ENCODE results near the gene TRNT1.

Gene TRNT1

DNA sequence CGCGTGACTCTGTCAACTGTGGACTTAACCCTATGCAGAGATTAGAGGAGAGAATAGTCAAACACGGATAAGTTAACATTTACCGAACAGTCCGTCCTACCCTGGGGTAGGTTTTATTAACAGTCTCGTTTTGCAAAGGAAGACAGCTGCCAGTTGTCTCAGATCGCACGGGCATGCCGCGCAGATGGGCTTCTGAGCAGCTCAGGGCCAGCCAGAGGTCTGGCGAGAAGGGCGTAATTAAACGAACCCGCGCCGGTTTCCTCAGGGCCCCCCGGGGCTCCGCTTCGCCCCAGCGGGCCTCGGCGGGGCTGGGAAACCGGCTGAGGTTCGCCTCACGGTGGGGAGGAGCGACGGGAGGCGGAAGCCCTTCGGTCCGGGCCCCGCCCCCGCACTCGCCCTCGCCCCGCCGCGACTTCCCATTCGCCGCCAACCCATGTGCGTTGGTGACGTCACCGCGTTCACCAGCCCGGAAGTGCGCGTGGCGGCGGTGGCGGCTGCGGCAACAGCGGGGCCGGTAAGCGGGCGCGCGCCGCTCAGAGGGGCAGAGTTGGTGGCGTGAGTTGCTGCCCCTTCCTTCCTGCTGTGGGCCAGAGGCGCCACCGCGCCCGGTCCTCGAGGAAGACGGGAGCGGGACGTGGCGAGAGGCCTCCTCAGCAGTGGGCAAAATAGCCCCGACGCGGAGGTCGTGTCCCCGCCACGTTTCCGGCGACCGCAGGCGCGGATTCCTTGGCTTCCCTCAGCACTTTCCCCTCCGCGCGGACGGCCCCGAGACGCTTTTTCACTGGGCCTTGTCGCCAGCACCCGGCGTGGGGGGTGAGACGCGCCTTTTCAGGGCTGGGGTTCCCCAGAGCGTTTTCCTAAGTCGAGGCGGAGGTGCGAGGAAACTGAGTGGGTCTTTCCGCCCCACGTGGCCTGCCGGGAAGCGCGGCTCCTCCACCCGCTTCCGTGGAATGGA lies at the start of gene TRNT1:
Gene TRNT1, plus strand, starts transcription at position 464 of the 955 bp plus-strand sequence. CDS start 2,101 bp downstream, outside the sequence.
- H3K4me3 ChIP-seq (ENCODE audit: low read depth, low read length): peak within 1 kb of the TSS; percentile 88
- TF ChIP-seq, protein P1, sequence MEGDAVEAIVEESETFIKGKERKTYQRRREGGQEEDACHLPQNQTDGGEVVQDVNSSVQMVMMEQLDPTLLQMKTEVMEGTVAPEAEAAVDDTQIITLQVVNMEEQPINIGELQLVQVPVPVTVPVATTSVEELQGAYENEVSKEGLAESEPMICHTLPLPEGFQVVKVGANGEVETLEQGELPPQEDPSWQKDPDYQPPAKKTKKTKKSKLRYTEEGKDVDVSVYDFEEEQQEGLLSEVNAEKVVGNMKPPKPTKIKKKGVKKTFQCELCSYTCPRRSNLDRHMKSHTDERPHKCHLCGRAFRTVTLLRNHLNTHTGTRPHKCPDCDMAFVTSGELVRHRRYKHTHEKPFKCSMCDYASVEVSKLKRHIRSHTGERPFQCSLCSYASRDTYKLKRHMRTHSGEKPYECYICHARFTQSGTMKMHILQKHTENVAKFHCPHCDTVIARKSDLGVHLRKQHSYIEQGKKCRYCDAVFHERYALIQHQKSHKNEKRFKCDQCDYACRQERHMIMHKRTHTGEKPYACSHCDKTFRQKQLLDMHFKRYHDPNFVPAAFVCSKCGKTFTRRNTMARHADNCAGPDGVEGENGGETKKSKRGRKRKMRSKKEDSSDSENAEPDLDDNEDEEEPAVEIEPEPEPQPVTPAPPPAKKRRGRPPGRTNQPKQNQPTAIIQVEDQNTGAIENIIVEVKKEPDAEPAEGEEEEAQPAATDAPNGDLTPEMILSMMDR (IDR thresholded peaks at IDR 0.05; ENCODE audit: low read depth, low read length): no peak

DNA sequence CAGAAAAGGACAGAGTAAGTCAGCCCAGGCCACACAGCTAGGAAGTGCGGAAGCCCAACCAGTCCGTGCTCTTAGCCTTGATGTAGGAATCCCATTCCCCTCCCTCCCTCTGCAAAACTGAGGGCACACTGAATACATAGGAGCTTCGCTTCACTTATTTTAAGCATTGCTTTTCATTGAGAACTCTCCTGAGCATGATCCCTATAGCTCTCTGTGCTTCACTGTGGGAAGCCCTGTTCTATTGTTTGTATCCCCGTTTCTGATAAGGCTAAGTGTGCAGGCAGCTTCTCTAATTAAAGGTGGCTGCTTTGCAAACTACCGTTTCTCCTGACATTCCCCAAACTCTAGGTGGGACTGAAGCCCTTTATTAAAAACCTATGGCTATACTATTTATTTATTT lies 46.4 kb upstream of the TRNT1 start:
- TF ChIP-seq, protein P1 (IDR thresholded peaks at IDR 0.05; ENCODE audit: low read depth, low read length): no peak
- no peak overlapping the region for H3K4me3 ChIP-seq (ENCODE audit: low read depth, low read length)

GRCh38 chr3:3081381-3082233 lies 45.1 kb upstream of the TRNT1 start:
- TF ChIP-seq, protein P1 (IDR thresholded peaks at IDR 0.05; ENCODE audit: low read depth, low read length): no peak
- H3K4me3 ChIP-seq (ENCODE audit: low read depth, low read length): no peak overlapping the region

DNA sequence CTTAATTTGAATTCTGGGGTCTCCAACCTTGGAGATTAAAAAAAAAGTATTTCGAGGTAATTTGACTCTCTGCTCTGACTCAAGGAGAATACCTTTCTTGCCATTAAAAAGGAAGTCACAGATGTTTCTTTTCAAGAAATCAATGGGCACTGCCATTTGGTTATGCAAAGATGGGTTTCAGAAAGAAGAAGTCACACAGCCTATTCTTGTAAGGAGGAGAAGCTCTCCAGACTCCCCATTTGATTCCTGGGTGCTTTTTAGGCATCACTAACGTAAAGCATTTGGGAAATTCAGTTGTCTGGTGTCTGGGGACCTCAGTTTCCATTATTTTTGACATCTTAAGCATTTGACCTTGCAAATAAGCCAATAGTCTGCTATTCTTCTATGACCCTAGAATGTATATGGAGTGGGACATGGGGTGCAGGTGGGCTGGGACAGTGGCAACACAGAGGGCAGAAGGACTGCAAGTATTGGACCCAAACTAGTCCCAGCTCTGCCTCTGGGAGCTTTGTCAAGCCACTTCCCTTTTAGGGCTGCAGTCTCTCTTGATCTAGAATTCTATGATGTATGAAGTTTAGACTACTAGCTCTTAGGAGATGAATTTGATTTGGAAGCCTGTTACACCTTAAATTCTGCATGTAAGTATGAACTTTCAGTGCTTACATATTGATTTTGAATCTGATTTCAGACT lies 44.4 kb upstream of the TRNT1 start:
- H3K4me3 ChIP-seq (ENCODE audit: low read depth, low read length): no peak overlapping the region
- TF ChIP-seq, protein P1 (IDR thresholded peaks at IDR 0.05; ENCODE audit: low read depth, low read length): no peak

DNA sequence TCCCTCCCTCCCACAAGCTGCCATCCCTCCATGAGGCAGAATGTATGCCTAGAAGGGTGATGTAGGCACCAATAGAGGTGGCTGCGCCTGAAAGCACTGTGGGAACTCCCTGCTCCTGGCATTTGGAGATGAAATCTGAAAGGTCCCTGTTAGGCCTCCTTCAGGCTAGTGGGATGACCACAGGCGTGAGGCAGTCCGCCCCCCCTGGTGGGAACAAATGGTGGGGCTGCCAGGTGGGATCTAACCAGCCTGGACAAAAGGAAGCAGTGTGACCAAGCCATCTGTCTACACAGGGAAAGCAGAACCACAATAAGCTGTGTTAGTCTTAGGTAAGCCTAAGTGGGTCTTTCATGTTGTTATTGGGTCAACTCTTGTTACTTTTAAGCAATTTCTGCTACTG lies 41.9 kb upstream of the TRNT1 start:
- TF ChIP-seq, protein P1 (IDR thresholded peaks at IDR 0.05; ENCODE audit: low read depth, low read length): no peak
- H3K4me3 ChIP-seq (ENCODE audit: low read depth, low read length): no peak overlapping the region

DNA sequence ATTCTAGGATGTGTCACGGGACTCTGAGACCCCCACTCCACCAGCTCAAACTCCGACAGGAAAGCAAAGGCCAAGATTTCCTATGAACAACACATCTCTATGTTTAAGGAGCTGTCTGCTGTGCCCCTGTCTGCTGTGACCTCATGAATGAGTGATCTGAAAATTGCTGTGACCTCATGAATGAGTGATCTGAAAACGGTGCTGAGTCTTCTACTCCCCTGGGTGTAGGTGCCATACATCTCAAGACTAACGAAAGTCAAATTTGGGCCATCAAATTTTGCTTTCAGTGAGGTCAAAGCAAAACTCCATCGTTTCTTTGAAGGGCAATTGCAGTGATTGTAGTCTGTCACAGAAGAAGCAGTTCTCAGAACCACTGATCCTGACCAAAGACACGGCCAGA lies 41.0 kb upstream of the TRNT1 start:
- TF ChIP-seq, protein P1 (IDR thresholded peaks at IDR 0.05; ENCODE audit: low read depth, low read length): no peak
- H3K4me3 ChIP-seq (ENCODE audit: low read depth, low read length): no peak overlapping the region
